Upper lobe of right lung (tissue), 1 donor: ENCODE measurements around the gene CST3. TPM values are rescaled to one million over a fixed set of nuclear protein-coding genes. Genes with fewer than 3 reads are reported as not detected.

ENCODE experiments used
- ATAC-seq: fragments of 200-7000 bp; cut with Tn5 transposase; one replicate; pipeline ENCODE4 v1.9.1; 2020; ENCODE audit warnings: mild to moderate bottlenecking, moderate library complexity
- DNase-seq: peaks from one replicate; pipeline ENCODE4 v3.0.0-alpha.2; 2020
- H3K27ac ChIP-seq: fragments of 200-600 bp; one replicate; pipeline ENCODE4 v1.8.0; 2022
- H3K27me3 ChIP-seq: fragments of 200-600 bp; one replicate; pipeline ENCODE4 v1.8.0; 2022; ENCODE audit warnings: mild to moderate bottlenecking
- H3K36me3 ChIP-seq: fragments of 200-600 bp; one replicate; pipeline ENCODE4 v1.8.0; 2022
- H3K4me1 ChIP-seq: fragments of 200-600 bp; one replicate; pipeline ENCODE4 v1.8.0; 2022
- H3K4me3 ChIP-seq: fragments of 200-600 bp; one replicate; pipeline ENCODE4 v1.8.0; 2022; ENCODE audit warnings: mild to moderate bottlenecking
- H3K9me3 ChIP-seq: fragments of 200-600 bp; one replicate; pipeline ENCODE4 v1.8.0; 2022
- intact Hi-C: fragments of 100-400 bp; cut with DNase I; formaldehyde crosslinking; loops from one replicate; pipeline ENCODE4 v1.11.0; 2022
- total RNA-seq: library from RNA; stranded (reverse); fragmentation: NEBNext Ultra II Directional; extraction: Animal tissue kit (Norgen Biotek cat#: 25700); gene quantifications from one replicate; pipeline ENCODE4 v1.2.1, GENCODE V29; 2021
- TF ChIP-seq, protein P1 (sequence below): fragments of 200-600 bp; IDR thresholded peaks from one replicate; pipeline ENCODE4 v1.8.0; 2022; ENCODE audit warnings: antibody characterized with exemption
- donor health status: DM: no; HTN: yes; CAD: no; lungs with severe emphysema.

CST3 gene
- total RNA-seq, 1 donor from 2014 or later = 666 TPM

DNA sequence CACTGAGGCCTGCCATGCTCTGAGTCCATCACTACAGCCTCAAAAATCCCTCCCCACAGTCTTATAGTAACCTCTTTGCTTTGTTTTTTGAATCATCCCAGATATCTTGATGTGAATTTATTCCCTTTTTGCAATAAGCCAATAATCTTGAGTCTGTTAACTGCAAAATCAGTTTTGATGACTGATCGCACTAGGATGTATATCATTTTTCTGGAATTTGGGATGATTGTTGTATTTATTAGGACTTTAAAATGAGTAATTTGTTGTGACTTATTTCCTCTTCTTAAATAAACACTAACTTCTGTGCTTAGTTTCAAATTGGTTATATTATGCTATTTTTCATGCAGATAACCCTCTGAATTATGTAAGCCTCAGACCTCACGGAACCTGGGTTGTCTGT, 45.5 kb upstream of the CST3 start:
- DNase-seq = no peak

DNA sequence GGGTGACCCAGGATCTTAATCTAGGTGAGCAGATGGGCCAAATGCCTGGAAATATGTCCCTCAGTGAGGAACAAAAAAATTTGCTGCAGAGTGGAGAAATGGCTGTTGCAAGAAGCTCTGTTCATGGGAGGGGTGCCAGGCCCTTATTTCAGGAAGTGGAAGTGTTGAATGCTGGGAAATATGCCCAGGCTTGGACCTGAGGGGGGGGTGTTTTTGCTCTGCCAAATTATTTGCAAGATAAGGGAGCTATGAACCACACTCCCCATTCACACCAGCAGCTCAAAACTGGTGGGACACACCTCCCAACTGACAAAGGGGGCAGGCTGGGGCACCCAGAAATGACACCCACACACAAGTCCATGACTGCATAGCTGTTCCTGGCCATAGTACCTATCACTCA, 42.4 kb upstream of the CST3 start:
- DNase-seq (no peak), ATAC-seq (peak; percentile 37)
- intact Hi-C loops = no loop called here
- Histone ChIP-seq H3K27ac (no peak overlapping the region), H3K4me3 (no peak overlapping the region), H3K9me3 (no peaks in the 10 kb centered on the region), H3K27me3 (no peaks in the 10 kb centered on the region), H3K36me3 (no peaks in the 10 kb centered on the region), H3K4me1 (no peaks in the 10 kb centered on the region)
- TF ChIP-seq, protein P1, sequence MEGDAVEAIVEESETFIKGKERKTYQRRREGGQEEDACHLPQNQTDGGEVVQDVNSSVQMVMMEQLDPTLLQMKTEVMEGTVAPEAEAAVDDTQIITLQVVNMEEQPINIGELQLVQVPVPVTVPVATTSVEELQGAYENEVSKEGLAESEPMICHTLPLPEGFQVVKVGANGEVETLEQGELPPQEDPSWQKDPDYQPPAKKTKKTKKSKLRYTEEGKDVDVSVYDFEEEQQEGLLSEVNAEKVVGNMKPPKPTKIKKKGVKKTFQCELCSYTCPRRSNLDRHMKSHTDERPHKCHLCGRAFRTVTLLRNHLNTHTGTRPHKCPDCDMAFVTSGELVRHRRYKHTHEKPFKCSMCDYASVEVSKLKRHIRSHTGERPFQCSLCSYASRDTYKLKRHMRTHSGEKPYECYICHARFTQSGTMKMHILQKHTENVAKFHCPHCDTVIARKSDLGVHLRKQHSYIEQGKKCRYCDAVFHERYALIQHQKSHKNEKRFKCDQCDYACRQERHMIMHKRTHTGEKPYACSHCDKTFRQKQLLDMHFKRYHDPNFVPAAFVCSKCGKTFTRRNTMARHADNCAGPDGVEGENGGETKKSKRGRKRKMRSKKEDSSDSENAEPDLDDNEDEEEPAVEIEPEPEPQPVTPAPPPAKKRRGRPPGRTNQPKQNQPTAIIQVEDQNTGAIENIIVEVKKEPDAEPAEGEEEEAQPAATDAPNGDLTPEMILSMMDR = no peak

More for the DNA sequence above, 45.5 kb upstream of the CST3 start:
- no peak overlapping the region for H3K4me3 ChIP-seq
- ATAC-seq = no peak
- no peaks in the 10 kb centered on the region for H3K4me1 ChIP-seq
- H3K36me3 ChIP-seq = no peaks in the 10 kb centered on the region
- no peak overlapping the region for H3K27ac ChIP-seq
- TF ChIP-seq, protein P1 = no peak
- intact Hi-C loops = no loop called here
- H3K9me3 ChIP-seq = no peaks in the 10 kb centered on the region
- H3K27me3 ChIP-seq = no peaks in the 10 kb centered on the region

DNA sequence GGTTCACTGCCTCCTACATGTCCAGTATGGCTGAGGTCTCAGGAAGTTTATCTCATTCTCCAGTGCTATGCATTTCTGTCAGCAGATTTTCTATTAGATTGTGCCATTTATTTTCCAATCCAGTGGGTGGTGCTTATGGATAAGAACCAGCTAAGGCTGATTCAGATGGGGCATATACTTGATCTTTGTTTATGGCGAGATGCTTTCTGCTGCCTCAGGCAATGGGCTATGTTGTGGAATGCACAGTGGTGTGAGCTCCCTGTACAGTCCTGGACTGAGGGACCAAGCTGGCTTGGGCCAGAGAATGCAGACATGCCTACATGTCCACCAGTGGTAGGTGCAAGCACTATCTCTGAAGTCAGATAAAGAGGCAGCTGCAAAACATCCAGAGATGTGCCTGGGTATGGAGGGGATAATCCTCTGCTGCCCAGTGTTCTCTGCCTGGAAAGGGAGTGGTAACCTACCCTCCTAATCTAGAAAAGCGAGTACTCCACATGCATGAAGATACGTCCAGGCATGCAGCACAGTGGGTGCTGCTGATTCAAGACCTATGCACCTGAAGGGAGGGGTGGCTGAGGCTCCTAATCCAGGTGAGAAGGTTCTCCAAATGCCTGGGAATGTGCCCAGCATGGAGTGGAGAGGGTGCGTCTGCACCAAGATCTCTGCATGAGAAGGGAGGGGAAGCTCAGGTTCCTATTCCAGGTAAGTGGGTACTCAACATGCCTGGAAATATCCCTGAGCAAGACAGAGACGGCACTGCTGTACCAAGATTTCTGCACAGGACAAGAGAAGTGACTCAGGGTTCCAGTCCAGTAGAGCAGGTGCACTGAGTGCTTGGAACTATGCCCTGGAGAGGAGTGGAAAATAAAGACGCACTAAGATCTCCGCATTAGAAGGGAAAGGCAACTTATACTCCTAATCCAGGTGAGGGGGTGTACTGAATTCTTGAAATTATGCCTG, 41.7 kb upstream of the CST3 start:
- no peaks in the 10 kb centered on the region for H3K27me3 ChIP-seq
- no peaks in the 10 kb centered on the region for H3K36me3 ChIP-seq
- TF ChIP-seq, protein P1 = no peak
- H3K4me1 ChIP-seq = no peaks in the 10 kb centered on the region
- DNase-seq = no peak
- no peak overlapping the region for H3K27ac ChIP-seq
- ATAC-seq = peak; percentile 69
- no peaks in the 10 kb centered on the region for H3K9me3 ChIP-seq
- intact Hi-C loops = no loop called here
- H3K4me3 ChIP-seq = no peak overlapping the region

DNA sequence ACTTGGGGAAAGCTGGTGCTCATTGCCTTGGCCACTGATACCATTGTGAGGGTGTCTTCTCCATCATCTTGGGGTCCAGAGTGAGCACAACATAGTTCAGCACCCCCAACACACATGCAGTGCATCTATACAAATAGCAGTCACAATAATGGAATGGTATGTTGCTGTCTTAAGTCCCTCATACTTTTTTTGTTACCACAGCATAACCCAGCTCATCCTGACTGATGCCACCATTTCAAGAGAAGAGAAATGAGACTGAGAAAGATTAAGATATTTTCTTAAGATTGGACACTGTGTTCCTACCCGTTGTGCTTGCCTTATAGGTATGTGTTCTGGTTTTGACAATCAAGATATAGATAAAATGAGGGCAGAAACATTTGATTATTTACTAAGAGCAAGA, 35.5 kb upstream of the CST3 start:
- H3K9me3 ChIP-seq = no peaks in the 10 kb centered on the region

DNA sequence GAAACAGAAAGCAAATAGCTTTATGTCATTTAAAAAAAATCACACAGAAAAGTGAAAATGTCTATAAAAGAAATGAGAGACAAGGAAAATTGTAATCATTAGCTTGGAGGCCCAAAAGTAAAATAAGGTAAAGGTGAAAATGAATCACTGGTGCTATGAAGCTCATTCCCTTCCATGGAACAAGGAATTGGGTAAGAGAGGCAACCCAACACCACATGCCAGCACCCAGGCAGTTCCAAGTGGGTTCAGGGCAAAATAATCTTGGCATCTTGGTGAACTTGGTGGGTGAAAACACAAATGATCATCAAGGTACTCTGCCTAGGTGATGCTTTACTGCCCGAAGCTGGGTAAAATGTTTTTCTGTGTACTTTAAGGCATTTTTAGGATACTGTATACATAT, 34.4 kb upstream of the CST3 start:
- intact Hi-C loops = no loop called here
- Histone ChIP-seq H3K4me3 (no peak overlapping the region), H3K9me3 (no peaks in the 10 kb centered on the region), H3K4me1 (no peaks in the 10 kb centered on the region), H3K27ac (no peak overlapping the region), H3K36me3 (no peaks in the 10 kb centered on the region), H3K27me3 (no peaks in the 10 kb centered on the region)
- TF ChIP-seq, protein P1 = no peak
- ATAC-seq (no peak), DNase-seq (no peak)

More for the DNA sequence above, 35.5 kb upstream of the CST3 start:
- Histone ChIP-seq H3K4me1 (no peaks in the 10 kb centered on the region), H3K27me3 (no peaks in the 10 kb centered on the region), H3K36me3 (no peaks in the 10 kb centered on the region), H3K27ac (no peak overlapping the region), H3K4me3 (no peak overlapping the region)
- TF ChIP-seq, protein P1 = no peak
- DNase-seq (no peak), ATAC-seq (no peak)
- intact Hi-C loops = no loop called here
